HCT116 (cell line): ENCODE results near the gene CAPSL. TPM values are rescaled to one million over a fixed set of nuclear protein-coding genes. Genes with fewer than 3 reads are reported as not detected.

Source experiments
- ATAC-seq: fragments of 200-7000 bp; cut with Tn5 transposase; 2 replicates; pipeline ENCODE4 v1.9.1; 2020; ENCODE audit warnings: mild to moderate bottlenecking, moderate library complexity
- BruUV-seq: library from RNA; stranded (reverse); fragments of 400-500 nt; replicated peaks from 2 replicates; lab custom pipeline; 2021; lab: Mats Ljungman, UMichigan
- CTCF ChIA-PET: fragments of 300-600 bp; sonication (Branson Sonifier 250); formaldehyde crosslinking; loops from one replicate; lab custom pipeline; 2021; ENCODE audit warnings: antibody characterized with exemption; lab: Charles Lee
- POLR2A ChIA-PET: fragments of 300-600, 350-600 bp; sonication (Branson Sonifier 250); formaldehyde crosslinking; loops from one replicate; lab custom pipeline; 2021; ENCODE audit warnings: antibody characterized with exemption; lab: Charles Lee
- RAD21 ChIA-PET, 2 experiments: fragments of 300-600 bp; sonication (Branson Sonifier 250); formaldehyde crosslinking; loops; one replicate each; lab custom pipeline; 2023; ENCODE audit warnings: low total read pairs in 2 of 2; ENCODE audit not compliant: uncharacterized antibody in 2 of 2, unreplicated experiment in 2 of 2, low non-redundant PET in 1 of 2; lab: Charles Lee
- DNase-seq: peaks from one replicate; pipeline ENCODE4 v3.0.0-alpha.2; 2010; ENCODE audit warnings: low read depth, low spot score
- H2AFZ ChIP-seq: fragments of 200-600 bp; shearing (Covaris generic), sonication (generic); 2 replicates; pipeline ENCODE4 v1.6.1; 2017; ENCODE audit warnings: low read depth, mixed run types, mixed read lengths, antibody characterized with exemption, low read length; ENCODE audit not compliant: poor library complexity, severe bottlenecking
- H3K27ac ChIP-seq: 2 replicates; pipeline ENCODE4 v1.5.1; 2012; ENCODE audit warnings: low read depth, low read length
- H3K27me3 ChIP-seq: fragments of 200-600 bp; sonication (generic); 2 replicates; pipeline ENCODE4 v1.6.1; 2016; ENCODE audit warnings: mixed run types, low read length, mixed read lengths; ENCODE audit not compliant: insufficient read depth
- H3K36me3 ChIP-seq, 2 experiments: fragments of 200-500 bp in 1 of 2; fragments of 200-600 bp in 1 of 2; sonication (Bioruptor generic) in 1 of 2; sonication (generic) in 1 of 2; 2 replicates each; pipeline versions ENCODE4 v1.5.1 to v1.6.1; 2014 to 2016; ENCODE audit warnings: low read length in 2 of 2, inconsistent platforms in 1 of 2, mixed read lengths in 1 of 2, mixed run types in 1 of 2; ENCODE audit not compliant: insufficient read depth in 2 of 2, control insufficient read depth in 1 of 2
- H3K4me1 ChIP-seq, 2 experiments: fragments of 200-600 bp in 1 of 2; sonication (generic) in 1 of 2; 2 replicates each; pipeline versions ENCODE4 v1.5.1 to v1.6.1; 2012 to 2017; ENCODE audit warnings: low read length in 2 of 2, inconsistent platforms in 1 of 2, mild to moderate bottlenecking in 1 of 2, mixed read lengths in 1 of 2, mixed run types in 1 of 2, moderate library complexity in 1 of 2; ENCODE audit not compliant: insufficient read depth in 2 of 2, control insufficient read depth in 1 of 2
- H3K4me2 ChIP-seq: fragments of 200-600 bp; sonication (generic); 2 replicates; pipeline ENCODE4 v1.6.1; 2017; ENCODE audit warnings: mixed run types, low read length, mixed read lengths
- H3K4me3 ChIP-seq, 2 experiments: fragments of 200-600 bp in 1 of 2; sonication (generic) in 1 of 2; replicated peaks in 1 of 2; 2 replicates each; pipeline ENCODE4 v1.5.1; 2011 to 2016; ENCODE audit warnings: low read length in 2 of 2, control low read depth in 1 of 2, low read depth in 1 of 2, mild to moderate bottlenecking in 1 of 2, mixed read lengths in 1 of 2, mixed run types in 1 of 2
- H3K79me2 ChIP-seq: fragments of 200-600 bp; sonication (generic); 2 replicates; pipeline ENCODE4 v1.6.1; 2017; ENCODE audit warnings: mild to moderate bottlenecking, mixed run types, low read length, moderate library complexity, mixed read lengths; ENCODE audit not compliant: insufficient read depth
- H3K9ac ChIP-seq: fragments of 200-600 bp; sonication (generic); 2 replicates; pipeline ENCODE4 v1.6.1; 2016; ENCODE audit warnings: low read length, mixed read lengths
- H3K9me2 ChIP-seq: fragments of 200-600 bp; sonication (generic), shearing (Covaris generic); 2 replicates; pipeline ENCODE4 v1.6.1; 2017; ENCODE audit warnings: mixed run types, mild to moderate bottlenecking, moderate library complexity; ENCODE audit not compliant: insufficient read depth
- H3K9me3 ChIP-seq, 2 experiments: fragments of 200-500 bp in 1 of 2; fragments of 200-600 bp in 1 of 2; sonication (Bioruptor generic) in 1 of 2; sonication (generic) in 1 of 2; 2 replicates each; pipeline ENCODE4 v1.6.1; 2014 to 2017; ENCODE audit warnings: low read length in 2 of 2, mixed read lengths in 2 of 2, inconsistent platforms in 1 of 2, low read depth in 1 of 2, mild to moderate bottlenecking in 1 of 2, mixed run types in 1 of 2, moderate library complexity in 1 of 2; ENCODE audit not compliant: control insufficient read depth in 1 of 2, insufficient read depth in 1 of 2
- H4K20me1 ChIP-seq: fragments of 200-600 bp; sonication (generic), shearing (Covaris generic); 2 replicates; pipeline ENCODE4 v1.6.1; 2017; ENCODE audit warnings: mixed run types, mild to moderate bottlenecking, moderate library complexity; ENCODE audit not compliant: insufficient read depth
- CBX3 ChIP-seq: IDR thresholded peaks from 2 replicates; pipeline ENCODE4 v1.6.1; 2012; ENCODE audit warnings: low read depth
- CEBPB ChIP-seq: IDR thresholded peaks from 2 replicates; pipeline ENCODE4 v1.6.1; 2012; ENCODE audit warnings: low read depth
- ELF1 ChIP-seq: IDR thresholded peaks from 2 replicates; pipeline ENCODE4 v1.6.1; 2012; ENCODE audit warnings: low read depth, borderline replicate concordance
- EZH2 ChIP-seq: fragments of 200-600 bp; sonication (generic); IDR thresholded peaks from 2 replicates; pipeline ENCODE4 v1.6.1; 2017; ENCODE audit warnings: antibody characterized with exemption, mixed run types
- EZH2phosphoT487 ChIP-seq: fragments of 200-600 bp; IDR thresholded peaks from 2 replicates; pipeline ENCODE4 v1.6.1; 2018; ENCODE audit warnings: antibody characterized with exemption, borderline replicate concordance
- FOSL1 ChIP-seq: IDR thresholded peaks from 2 replicates; pipeline ENCODE4 v1.6.1; 2012; ENCODE audit warnings: low read depth
- POLR2AphosphoS5 ChIP-seq: IDR thresholded peaks from 2 replicates; pipeline ENCODE4 v1.6.1; 2011; ENCODE audit warnings: mild to moderate bottlenecking, low read depth, low read length, moderate library complexity
- SIN3A ChIP-seq: IDR thresholded peaks from 2 replicates; pipeline ENCODE4 v1.6.1; 2012; ENCODE audit warnings: low read depth
- SP1 ChIP-seq: IDR thresholded peaks from 2 replicates; pipeline ENCODE4 v1.6.1; 2012; ENCODE audit warnings: low read depth
- SRF ChIP-seq: IDR thresholded peaks from 2 replicates; pipeline ENCODE4 v1.6.1; 2012; ENCODE audit warnings: low read depth
- TCF7L2 ChIP-seq: IDR thresholded peaks from 2 replicates; pipeline ENCODE4 v1.7.0; 2011; ENCODE audit warnings: borderline replicate concordance, inconsistent platforms; ENCODE audit not compliant: insufficient read depth, insufficient read length; ENCODE audit errors: extremely low read depth
- ZFX ChIP-seq: fragments of 450-650 bp; IDR thresholded peaks from 2 replicates; pipeline ENCODE4 v1.6.1; 2017
- intact Hi-C: fragments of 100-400 bp; cut with micrococcal nuclease; formaldehyde crosslinking; loops from 2 replicates; pipeline ENCODE4 v1.10.0; 2022
- total RNA-seq: library from RNA; stranded (reverse); gene quantifications from one replicate; pipeline ENCODE4 v1.2.1, GENCODE V29; 2021; ENCODE audit not compliant: unreplicated experiment

The CAPSL gene
- total RNA-seq, 1 experiment from 2014 or later, result not detected

- Histone ChIP-seq H2AFZ (no peak overlapping the region), H3K79me2 (no peaks in the 10 kb centered on the region), H3K4me3 (no peak overlapping the region), H4K20me1 (no peaks in the 10 kb centered on the region), H3K9me3 (no peaks in the 10 kb centered on the region), H3K4me1 (no peaks in the 10 kb centered on the region), H3K27me3 (peaks cover 36% of the 10 kb centered on the region), H3K9ac (no peak overlapping the region), H3K36me3 (no peaks in the 10 kb centered on the region), H3K9me2 (no peaks in the 10 kb centered on the region), H3K4me2 (no peak overlapping the region), H3K27ac (no peak overlapping the region)
- BruUV-seq, result no TSS peak
- POLR2A ChIA-PET, result no interaction called here
- no peak for ATAC-seq
- RAD21 ChIA-PET, result interaction anchor here in 1 of 2 experiments (1.0 kb wide), 1 partner anchor 273 kb away, joined by 3 read pairs; no protein-coding TSS in a partner anchor
- no peak for DNase-seq
- TF ChIP-seq ZFX, result no peak
- TF ChIP-seq SP1, result no peak
- no peak for TF ChIP-seq SRF
- TF ChIP-seq EZH2, result no peak; the same call in 1 of the 2 replicates
- no peak for TF ChIP-seq FOSL1
- no peak for TF ChIP-seq SIN3A
- no peak for TF ChIP-seq CEBPB
- no peak for TF ChIP-seq ELF1
- TF ChIP-seq POLR2AphosphoS5, result no peak
- no peak for TF ChIP-seq TCF7L2
- TF ChIP-seq EZH2phosphoT487, result no peak
- TF ChIP-seq CBX3, result no peak
- CTCF ChIA-PET, result interaction anchor here (0.7 to 2.7 kb wide), 6 partner anchors 10 to 273 kb away, joined by 3 to 33 read pairs (median 4); no protein-coding TSS in a partner anchor
- intact Hi-C loops, result no loop called here
Observed at GRCh38 chr5:35924122-35924949, 14.1 kb downstream of the CAPSL start.
